Endothelial cell of umbilical vein (primary cell): ENCODE results near the gene NMB.

Source experiments
- CTCF ChIP-seq, 2 donors: IDR thresholded peaks; 1 replicate in 1 of 2; 2 replicates in 1 of 2; pipeline ENCODE4 v1.5.1; 2011; ENCODE audit warnings: low read length in 2 of 2, mild to moderate bottlenecking in 2 of 2, moderate library complexity in 2 of 2, control low read depth in 1 of 2, inconsistent platforms in 1 of 2, low read depth in 1 of 2; ENCODE audit not compliant: insufficient read depth in 1 of 2; ENCODE audit errors: extremely low read depth in 1 of 2
- EZH2 ChIP-seq: IDR thresholded peaks from 2 replicates; pipeline ENCODE4 v1.6.1; 2012; ENCODE audit warnings: borderline replicate concordance, low read depth, mild to moderate bottlenecking, moderate library complexity, low read length, inconsistent platforms; ENCODE audit not compliant: severe bottlenecking
- FOS ChIP-seq: IDR thresholded peaks from 2 replicates; pipeline ENCODE4 v1.6.1; 2011; ENCODE audit warnings: mild to moderate bottlenecking, low read length, moderate library complexity, borderline replicate concordance; ENCODE audit not compliant: insufficient read depth
- GATA2 ChIP-seq: IDR thresholded peaks from 2 replicates; pipeline ENCODE4 v1.7.0; 2011; ENCODE audit warnings: low read depth, mild to moderate bottlenecking, moderate library complexity, mixed read lengths, low read length; ENCODE audit not compliant: insufficient read length, insufficient read depth
- JUN ChIP-seq: IDR thresholded peaks from 2 replicates; pipeline ENCODE4 v1.6.1; 2011; ENCODE audit warnings: borderline replicate concordance, low read depth; ENCODE audit not compliant: insufficient read length, insufficient read depth
- MAX ChIP-seq: IDR thresholded peaks from 2 replicates; pipeline ENCODE4 v1.6.1; 2011; ENCODE audit not compliant: insufficient read depth, insufficient read length
- POLR2A ChIP-seq: IDR thresholded peaks from 2 replicates; pipeline ENCODE4 v1.6.1; 2012; ENCODE audit warnings: low read depth, mild to moderate bottlenecking, control low read depth, low read length
- POLR2AphosphoS5 ChIP-seq: IDR thresholded peaks from 2 replicates; pipeline ENCODE4 v1.6.1; 2012; ENCODE audit warnings: low read depth, mild to moderate bottlenecking, control low read depth, low read length, moderate library complexity; ENCODE audit not compliant: insufficient read depth

- TF ChIP-seq CTCF (IDR thresholded peaks at IDR 0.05; ENCODE audit: extremely low read depth in 1 of 2, insufficient read depth in 1 of 2, low read depth in 1 of 2, low read length in 2 of 2) = no peak
- no peak for TF ChIP-seq MAX
- no peak for TF ChIP-seq JUN
- TF ChIP-seq EZH2 = no peak
- TF ChIP-seq POLR2A = no peak
- no peak for TF ChIP-seq POLR2AphosphoS5
- TF ChIP-seq FOS = no peak
- no peak for TF ChIP-seq GATA2
These were observed 32.9 kb downstream of the NMB start for GRCh38 chr15:84625123-84625522.
